Activated CD4-positive, alpha-beta T cell treated with anti-CD3 and anti-CD28 coated beads, Interleukin-2, amount 50 U/mL, for 4 hours (primary cell): ENCODE results near the gene IGBP1.
A peak's percentile ranks its signal among the peaks of the same experiment; 100 is the strongest.
"Not testable (repeated sequence)": the region's sequence is repeated elsewhere in the genome, so short reads cannot be mapped to it uniquely, and the experiment has no call there.

Experiments
- DNase-seq, 2 experiments: peaks; one replicate each; pipeline ENCODE4 v3.0.0-alpha.2; 2020

Gene IGBP1

DNA sequence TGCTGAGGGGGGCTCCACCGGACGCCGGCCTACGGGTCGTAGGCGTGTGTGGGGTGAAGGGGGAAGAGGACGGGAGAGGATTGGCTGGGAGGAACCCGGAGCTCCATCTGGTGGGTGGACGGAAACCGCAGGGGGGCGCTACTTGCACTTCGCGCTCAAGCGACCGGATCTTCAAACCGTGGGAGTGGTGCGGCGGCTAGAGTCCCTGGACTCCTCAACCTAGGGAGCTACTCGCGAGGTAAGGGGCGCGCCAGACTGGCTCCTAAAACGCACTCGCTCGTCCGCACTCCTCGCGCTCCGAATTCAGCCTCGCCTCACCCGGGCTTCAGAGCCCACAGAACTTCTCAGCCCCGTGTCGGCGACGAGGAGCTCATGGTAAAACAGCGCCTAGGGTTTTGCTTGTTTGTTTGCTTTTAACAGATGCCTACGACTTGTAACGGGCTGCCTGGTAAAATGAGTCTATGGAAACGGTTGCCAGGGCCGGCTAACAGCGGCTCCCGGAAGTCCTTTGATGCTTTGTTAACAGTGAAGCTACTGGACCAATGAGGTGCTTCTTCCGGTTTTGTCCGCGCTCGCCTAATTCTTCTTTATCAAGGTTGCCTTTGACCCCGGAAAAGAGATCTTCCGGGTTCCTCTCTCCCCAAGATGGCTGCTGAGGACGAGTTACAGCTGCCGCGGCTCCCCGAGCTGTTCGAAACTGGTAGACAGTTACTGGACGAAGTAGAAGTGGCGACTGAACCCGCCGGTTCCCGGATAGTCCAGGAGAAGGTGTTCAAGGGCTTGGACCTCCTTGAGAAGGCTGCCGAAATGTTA, at the start of gene IGBP1:
Gene IGBP1 (plus strand): TSS at position 145 of the 813 bp plus-strand sequence. CDS start 501 bp downstream, at position 646.
- DNase-seq: peak; percentile 65 to 69

DNA sequence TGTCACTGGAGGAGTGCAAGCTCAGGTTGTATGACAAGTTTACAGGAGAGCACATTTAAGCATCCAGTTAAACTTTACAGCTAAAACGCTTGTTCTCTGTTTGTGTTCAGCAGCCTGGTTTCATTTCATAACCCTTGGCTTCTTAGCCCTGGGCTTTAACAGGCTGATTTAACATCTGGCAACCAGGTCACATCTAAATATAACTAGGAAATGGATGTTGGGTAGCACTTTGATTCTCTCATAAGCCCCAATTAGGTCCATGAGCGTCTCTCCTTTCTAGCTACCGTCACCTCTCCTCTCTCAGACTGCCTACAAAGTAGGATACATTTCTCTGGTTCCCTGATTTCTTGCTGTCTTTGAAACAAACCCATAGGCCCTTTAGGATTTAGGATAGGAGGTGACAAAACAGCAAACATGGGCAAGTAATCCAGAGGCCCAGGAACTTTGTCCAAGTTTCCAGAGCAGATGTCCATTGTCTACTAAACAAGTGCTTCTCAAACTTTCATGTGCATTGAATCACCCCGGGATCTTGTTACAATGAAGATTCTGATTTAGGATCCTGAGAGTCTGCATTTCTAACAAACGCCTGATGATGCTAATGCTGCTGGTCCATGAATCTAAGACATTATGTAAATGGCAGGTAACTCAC, 48.5 kb upstream of the IGBP1 start:
- DNase-seq: no peak

DNA sequence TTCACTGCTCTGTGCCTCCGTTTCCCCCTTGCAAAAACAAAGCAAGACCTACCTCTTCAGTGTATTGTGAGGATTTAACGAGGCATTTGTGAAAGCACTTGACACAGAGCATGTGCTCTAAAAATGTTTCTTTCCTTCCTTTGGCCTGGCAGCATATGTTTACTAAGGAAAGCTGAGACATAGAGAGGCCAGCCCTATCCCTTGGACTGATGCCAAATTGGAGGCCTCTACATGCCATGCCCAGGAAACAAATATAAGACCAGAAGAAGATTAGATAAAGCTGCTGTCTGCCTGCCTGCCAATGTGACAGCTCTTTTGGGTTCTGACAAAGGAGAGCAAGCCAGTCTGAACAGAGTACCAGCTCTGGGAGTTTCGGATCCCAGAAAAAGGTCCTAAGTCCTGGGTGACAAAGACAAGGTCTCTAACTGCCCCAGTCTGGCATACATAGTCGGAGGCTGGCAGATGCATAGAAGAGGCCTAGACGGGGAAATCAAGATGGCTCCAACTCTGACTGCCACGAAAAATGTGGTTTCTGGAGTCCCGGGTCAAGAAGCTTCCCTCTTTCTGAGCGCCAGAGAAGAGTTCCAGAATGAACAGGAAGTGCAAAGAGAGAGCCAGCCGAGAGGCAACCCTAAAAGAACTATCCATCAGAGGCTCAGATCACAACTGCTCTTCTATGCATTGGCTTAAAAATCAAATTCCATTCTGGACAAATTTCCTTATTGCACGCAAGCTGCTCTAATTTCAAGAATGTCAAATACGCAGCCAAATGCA, 45.2 kb upstream of the IGBP1 start:
- DNase-seq: no peak

DNA sequence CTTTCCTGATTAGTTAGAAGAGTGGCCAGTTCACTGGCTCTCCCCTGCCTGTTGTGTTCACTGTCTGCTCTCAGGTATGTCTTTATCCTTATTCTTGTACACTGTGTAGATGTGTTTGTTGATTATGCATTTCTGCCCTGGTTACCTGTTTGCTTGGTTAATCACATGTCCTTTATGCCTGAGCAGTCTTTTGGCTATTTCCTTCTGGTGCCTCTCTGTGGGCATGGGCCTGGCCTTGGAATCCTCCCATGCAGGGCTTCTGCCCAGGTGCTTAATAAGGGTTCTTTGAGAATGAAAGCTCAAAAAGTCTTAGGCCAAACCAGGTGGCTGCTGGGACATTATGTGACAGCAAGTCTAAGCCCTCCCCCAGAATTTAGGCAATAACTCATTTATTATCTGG, 44.5 kb upstream of the IGBP1 start:
- DNase-seq: no peak

DNA sequence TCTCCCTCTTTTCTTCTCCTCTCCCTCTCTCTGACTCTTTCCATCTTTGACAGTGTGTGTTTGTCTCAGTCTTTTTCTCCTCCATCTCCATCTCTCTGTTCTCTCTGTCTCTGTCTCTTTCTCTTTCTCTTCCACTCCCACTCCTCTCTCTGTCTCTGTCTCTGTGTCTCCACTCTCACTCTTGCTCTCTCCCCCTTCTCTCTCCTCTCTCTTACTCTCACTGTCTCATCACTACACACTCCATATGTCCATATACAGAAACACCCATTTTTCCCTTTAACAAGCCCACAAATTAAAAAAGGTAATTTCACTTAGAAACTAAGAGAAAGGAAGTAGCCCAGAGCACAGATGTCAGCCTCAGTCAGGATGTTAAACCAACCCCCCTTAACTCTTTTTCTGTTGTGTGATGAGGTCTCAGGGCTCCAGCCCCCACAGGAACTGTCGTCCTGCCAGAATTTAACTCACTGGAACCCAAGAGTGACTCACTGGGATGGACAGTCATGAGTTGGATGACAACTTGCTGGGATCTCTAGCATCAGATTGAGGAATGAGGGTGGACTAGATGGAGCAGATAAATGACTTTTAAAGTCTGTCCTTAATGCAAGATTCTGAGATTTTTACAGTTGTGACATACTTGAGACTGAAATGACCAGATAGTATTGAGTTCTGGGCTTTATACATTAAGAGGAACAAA, 43.5 kb upstream of the IGBP1 start:
- no peak for DNase-seq

DNA sequence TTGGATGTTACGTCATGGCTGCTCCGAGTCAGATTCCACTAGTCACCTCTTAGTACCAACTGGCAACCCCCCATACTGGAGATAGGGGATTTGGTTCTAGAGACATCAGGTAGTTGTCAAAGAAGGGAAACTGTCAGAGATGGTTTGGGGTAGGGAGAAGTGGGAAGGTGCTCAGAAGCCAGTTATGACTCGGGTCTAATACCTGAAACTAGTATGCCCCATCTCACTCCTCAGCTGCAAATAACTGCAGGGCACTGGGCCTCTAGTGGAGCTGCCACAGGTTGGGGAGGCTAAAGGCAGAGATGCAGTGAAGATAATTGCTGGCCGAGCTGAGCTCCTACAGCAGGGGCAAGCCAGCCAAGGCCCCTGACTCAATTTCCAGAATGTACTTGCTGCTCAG, 41.0 kb upstream of the IGBP1 start:
- DNase-seq: no peak

DNA sequence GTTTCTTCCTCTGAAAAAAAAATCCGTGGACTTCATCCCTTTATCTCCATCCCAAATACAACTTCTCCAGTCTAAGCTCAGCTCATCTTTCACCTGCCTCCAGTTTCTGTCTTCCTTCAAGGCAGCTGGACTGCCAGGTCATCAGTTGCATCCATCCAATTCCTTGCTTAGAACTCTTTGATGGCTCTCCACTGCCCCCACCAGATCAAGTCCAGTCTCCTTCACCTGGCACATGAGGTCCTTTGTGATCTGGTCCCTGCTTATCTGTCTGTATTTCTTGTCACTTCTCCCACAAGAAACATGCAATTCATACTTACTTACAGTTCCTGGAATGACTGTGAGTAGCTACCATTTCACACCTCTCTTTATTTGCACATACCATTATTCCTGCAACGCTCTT, 37.2 kb upstream of the IGBP1 start:
- no peak for DNase-seq

DNA sequence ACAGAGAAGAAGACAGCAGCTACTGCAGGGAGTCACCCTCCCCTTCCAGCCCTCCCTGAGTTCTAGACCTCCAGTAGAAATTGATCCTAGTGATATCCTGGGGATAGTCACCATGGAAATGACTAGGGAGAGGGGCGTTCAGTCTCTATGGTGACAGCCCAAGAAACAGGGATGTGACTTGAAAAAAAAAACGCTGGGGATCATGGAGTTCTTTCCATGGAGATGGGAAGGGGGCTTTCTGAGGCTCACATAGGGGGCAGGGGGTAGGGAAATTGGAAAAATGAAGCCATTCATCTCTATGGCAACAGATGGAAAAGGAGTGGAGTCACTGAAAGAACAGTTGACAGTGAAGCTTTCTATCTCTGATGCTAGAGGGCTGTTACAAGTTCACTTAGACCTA, 28.0 kb upstream of the IGBP1 start:
- DNase-seq: no peak

DNA sequence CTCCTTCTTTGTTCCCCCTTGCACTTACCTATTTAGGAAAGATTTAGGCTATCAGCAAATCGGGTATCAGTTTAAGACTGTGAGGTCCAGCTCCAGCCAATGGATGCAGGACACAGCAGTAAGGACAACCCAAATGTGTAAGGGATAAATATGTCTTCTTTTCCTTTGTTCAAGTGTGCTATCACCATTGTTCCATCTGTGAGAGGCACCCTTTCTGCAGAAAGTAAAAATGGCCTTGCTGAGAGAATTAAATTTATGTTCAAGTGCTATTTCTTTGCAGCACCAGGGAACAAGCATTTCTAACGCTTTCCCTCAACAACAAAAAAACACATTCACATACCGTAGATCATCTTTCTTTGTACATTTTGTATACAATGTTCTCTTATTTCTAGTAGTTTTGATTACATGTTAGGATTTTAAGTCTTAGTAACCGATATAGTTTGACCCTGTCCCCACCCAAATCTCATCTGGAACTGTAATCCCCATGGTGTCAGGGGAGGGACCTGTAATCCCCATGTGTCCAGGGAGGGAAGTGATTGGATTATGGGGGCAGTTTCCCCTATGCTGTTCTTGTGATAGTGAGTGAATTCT, 21.7 kb upstream of the IGBP1 start:
- DNase-seq: not testable (repeated sequence)

DNA sequence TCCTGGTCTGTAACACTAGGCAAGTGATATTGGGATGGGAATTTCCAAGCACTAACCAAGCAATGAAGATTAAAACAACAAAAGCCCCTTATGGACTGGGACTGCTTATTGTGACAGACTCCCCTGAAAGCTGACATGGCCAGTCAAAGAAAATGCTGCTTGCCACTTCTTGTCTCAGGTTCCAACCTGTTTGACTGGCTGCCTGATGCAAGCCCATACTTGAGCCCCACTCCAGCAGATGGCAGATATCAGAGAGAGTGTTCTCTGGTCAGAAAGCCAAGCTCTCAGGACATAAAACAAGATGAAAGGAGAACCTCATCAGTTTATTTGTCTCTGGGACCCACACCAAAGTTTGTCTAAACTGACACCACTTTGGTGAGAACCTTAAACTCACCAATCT, 15.5 kb upstream of the IGBP1 start:
- no peak for DNase-seq

DNA sequence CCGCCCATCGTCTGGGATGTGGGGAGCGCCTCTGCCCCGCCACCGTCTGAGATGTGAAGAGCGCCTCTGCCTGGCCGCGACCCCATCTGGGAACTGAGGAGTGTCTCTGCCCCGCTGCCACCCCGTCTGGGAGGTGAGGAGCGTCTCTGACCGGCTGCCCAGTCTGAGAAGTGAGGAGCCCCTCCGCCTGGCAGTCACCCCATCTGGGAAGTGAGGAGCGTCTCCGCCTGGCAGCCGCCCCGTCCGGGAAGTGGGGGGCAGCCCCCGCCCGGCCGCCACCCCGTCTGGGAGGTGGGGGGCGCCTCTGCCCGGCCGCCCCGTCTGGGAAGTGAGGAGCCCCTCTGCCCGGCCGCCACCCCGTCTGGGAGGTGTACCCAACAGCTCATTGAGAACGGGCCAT, 10.2 kb upstream of the IGBP1 start:
- DNase-seq: not testable (repeated sequence)

DNA sequence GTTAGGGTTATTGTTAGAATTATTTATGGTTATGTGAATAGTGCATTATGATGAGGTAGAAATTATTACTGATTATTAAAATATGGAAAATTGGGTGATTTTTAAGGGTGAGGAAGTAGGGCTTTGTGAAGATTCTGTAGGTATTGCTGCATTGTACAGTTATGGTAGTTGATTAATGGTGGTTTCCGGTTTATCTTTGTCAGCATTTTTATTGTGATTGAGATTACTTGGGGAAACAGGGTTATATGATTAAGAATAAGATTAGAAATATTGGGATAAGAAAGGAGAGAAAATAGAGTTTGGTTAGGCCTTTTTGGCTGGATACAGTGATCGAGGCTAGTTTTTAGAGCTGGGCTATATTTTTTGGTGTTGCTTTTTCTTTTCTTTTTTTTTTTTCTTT, 8.6 kb upstream of the IGBP1 start:
- no peak for DNase-seq

DNA sequence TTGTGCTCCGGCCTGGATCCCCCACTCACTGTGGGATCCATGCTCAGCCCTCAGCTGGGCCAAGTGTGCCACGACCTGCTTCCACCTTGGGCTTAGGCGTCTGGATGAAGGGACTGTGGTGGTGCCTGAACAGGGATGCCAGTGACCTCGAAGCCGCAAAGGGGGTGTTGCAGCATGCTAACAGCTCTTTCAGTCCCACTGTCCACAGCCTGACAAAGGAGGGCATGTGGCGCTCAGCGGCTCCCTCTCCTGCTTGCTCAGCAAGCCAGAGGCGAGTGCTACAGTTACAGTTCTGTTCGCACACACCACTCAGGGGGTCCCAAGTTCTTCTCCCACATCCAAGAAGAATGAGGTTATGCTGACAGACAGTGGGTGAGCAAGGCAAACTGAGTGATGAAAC, 5.2 kb upstream of the IGBP1 start:
- DNase-seq: no peak

DNA sequence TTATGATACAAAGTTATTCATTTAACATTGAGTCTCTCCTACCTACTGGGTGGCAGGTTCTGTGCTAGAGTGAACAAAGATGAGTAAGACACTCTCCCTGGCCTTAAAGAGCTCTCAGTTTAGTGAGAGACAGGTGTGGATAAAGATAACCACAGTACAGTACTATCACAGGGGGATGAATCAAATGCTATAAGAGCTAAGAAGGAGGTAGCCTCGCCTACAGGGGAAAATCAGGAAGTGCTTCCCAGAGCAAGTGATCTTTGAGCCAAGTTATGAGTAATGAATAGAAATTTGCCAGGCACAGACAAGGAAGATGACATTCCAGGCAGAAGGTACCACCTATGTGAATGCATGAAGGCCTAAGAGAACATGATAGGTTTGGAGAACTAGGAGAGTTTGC, 3.4 kb upstream of the IGBP1 start:
- no peak for DNase-seq

DNA sequence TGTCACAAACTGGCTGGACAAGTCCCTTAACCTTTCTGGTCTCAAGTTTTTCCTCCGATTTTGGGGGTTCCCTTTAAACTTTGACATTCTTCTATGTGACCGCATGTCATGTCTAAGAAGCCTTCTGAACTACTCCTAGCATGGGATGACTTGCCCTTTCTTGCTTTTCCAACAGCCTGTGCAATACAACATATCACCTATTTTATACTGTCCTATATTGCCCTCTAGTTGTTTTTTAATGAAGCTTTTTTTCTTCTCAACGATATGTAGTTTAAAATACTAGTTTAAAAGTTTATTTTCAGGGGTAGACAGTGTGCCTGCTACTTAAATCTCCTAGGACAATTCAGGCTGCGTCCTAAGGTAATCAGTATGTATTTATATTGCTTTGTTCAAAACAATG, 1.0 kb upstream of the IGBP1 start:
- DNase-seq: no peak

DNA sequence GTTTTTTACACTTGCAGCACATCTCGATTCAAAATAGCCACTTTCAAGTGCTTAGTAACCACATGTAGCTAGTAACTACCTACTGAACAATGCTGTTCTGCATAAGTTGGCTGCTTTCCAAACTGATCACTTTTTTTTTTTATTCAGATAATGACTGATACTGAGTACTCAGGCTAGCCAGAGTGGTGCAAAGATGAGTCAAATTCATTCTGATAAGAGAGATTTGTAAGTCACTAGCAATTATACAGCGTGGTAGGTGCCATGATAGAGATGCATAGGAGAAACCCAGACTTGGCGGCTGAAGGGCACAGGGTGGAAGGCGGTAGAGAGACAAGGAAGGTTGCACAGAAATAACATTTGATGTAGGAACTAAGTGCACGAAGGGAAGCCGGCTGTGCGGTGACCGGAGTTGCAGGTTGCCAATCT, 357 bp upstream of the IGBP1 start:
- no peak for DNase-seq

DNA sequence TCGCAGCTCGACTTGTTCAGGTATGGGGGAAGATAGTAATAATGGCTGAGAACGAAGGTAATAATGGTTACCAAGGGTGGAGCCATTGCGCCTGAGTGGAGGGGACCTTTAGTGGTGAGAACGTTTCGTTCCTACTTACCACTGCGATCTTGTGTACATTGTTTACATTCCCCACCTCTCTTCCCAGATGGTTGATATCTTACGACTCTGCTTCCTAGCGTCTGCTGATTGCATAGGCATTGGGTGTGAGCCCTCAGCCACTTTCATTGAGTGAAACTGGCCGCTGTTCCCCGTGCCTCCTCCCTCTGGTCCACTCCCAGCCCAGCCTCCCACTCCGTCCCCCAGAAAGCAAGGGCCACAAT, 850 bp downstream of the IGBP1 start:
- DNase-seq: no peak

DNA sequence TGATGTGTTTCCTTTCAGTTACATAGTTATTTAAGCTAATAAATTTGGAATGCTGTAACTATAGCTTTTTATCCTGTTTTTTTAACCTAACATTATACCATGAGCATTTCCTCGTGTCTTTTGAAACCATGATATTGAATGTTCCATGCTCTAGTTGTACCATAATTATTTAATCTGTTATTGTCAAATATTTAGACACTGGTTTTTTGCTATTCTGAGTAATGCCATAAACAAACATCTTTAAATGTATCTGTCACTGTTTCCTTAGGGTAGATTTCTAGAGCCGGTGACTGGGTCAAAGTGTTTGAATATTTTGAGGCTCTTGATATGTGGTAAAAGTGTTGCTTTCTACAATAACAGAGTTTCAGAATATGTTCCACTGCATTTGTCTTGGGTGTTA, 5.4 kb downstream of the IGBP1 start:
- DNase-seq: no peak

DNA sequence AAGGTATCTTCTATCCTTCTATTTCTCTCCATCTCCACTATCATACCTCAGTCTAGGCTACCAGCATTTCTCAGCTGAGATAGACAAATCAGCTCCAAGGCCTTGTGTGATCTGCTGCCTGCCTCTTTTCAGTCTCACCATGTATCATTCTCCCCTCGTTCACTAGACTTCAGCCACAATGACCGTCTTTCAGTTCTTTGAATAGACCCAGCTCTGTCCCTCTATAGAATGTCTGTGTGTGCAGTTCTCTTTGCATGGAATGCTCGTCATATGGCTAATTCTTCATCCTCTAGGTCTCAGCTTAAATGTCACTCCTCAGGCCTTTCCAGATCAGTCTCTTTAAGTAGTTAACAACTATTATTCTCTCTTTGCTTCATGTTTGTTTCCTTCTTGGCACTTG, 6.5 kb downstream of the IGBP1 start:
- no peak for DNase-seq

DNA sequence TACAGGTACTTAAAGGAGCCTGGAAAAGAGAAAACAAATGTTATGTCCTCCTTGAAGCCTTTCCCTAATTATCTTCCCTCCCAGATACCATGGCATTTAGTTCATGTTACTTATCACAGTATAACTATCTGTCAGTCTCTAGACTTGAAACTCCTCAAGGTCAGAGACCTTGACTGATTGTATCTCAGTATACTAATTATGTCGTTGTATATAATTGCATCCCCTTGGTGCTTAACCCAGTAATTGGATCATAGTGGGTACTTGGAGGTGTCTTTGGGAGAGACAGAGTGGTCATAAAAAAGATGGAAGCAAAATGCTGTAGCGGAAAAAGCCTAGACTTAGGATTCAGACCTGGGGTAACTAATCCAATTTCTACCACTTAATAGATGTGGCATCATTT, 8.1 kb downstream of the IGBP1 start:
- no peak for DNase-seq

DNA sequence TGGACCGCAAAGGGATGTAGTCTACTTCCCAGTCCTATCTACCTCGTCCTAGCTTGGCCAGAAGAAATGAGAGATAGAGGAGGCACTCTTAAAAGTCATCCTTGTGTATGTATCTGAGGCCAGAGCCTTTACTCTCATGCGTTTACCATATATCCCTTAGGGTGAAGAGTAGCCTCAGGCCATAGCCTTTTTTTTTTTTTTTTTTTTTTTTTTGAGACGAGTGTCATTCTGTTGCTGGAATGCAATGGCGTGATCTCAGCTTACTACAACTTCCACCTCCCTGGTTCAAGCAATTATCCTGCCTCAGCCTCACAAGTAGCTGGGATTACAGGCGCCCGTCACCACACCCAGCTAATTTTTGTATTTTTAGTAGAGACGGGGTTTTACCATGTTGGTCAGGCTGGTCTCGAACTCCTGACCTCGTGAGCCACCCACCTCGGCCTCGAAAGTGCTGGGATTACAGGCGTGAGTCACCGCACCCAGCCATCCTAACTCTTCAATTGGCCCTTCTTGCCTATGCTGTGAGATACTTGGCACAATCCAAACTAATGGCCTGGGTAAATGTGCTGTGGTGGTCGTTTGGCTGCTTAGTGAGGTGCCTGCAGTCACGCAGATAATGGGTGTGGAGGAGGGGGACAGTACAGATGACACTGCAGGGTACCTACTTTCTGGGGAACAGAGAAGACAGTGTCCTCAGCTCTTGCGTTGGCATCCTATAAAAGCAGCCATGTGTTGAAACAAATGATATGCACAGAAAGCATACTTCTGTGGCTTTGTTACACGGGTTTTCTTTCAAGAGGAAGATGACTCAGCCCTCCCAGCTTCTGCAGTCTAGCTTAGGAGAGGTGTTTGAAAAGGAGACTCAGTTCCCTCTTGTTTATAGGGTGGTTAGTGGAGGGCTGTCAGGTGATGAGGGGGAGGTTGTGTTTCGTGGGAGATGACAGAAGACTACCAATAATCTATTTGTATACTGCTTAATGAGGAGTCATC, 33.6 kb downstream of the IGBP1 start:
- DNase-seq: no peak
